RKO (cell line): ENCODE results near the gene PFKFB4.
"Not testable (repeated sequence)": the region's sequence is repeated elsewhere in the genome, so short reads cannot be mapped to it uniquely, and the experiment has no call there.

Experiments used
- DNase-seq: peaks from one replicate; pipeline ENCODE4 v3.0.0-alpha.2; 2016; ENCODE audit warnings: low spot score

PFKFB4 gene

GRCh38 chr3:48558493-48559134 is 2.0 kb upstream of the PFKFB4 start:
- DNase-seq: no peak

GRCh38 chr3:48555949-48556795 is 431 bp downstream of the PFKFB4 start:
- DNase-seq: no peak

- no peak for DNase-seq
Measured at GRCh38 chr3:48555231-48555948, 1.2 kb downstream of the PFKFB4 start.

- no peak for DNase-seq
Measured at GRCh38 chr3:48553886-48554845, 2.4 kb downstream of the PFKFB4 start.

- DNase-seq: no peak
Measured at GRCh38 chr3:48553361-48553760, 3.2 kb downstream of the PFKFB4 start.

GRCh38 chr3:48552111-48552951 is 4.3 kb downstream of the PFKFB4 start:
- DNase-seq: no peak

- DNase-seq: not testable (repeated sequence)
Measured at GRCh38 chr3:48551651-48552050, 5.0 kb downstream of the PFKFB4 start.

GRCh38 chr3:48548729-48549705 is 7.6 kb downstream of the PFKFB4 start:
- DNase-seq: peak; percentile 76

GRCh38 chr3:48548126-48548525 is 8.5 kb downstream of the PFKFB4 start:
- no peak for DNase-seq

- DNase-seq: no peak
Measured at GRCh38 chr3:48546203-48546829, 10.3 kb downstream of the PFKFB4 start.

- DNase-seq: no peak
Measured at GRCh38 chr3:48544141-48544540, 12.5 kb downstream of the PFKFB4 start.

- DNase-seq: no peak
Measured at GRCh38 chr3:48543271-48543866, 13.2 kb downstream of the PFKFB4 start.

GRCh38 chr3:48538451-48538850 is 18.2 kb downstream of the PFKFB4 start:
- peak; percentile 49 for DNase-seq

GRCh38 chr3:48536785-48537184 is 19.8 kb downstream of the PFKFB4 start:
- DNase-seq: no peak

GRCh38 chr3:48536116-48536515 is 20.5 kb downstream of the PFKFB4 start:
- no peak for DNase-seq

- DNase-seq: no peak
Measured at GRCh38 chr3:48535578-48535977, 21.0 kb downstream of the PFKFB4 start.

GRCh38 chr3:48532977-48533337 is 23.6 kb downstream of the PFKFB4 start:
- DNase-seq: no peak

- no peak for DNase-seq
Measured at GRCh38 chr3:48532271-48532976, 24.2 kb downstream of the PFKFB4 start.
